Esophagus muscularis mucosa (tissue), 4 donors: Measurements from ENCODE around the gene TMEM176B. TPM values are rescaled to one million over a fixed set of nuclear protein-coding genes. Genes with fewer than 3 reads are reported as not detected.
A peak's percentile ranks its signal among the peaks of the same experiment; 100 is the strongest.

Experiments
- DNase-seq: peaks from one replicate; pipeline ENCODE4 v3.0.0-alpha.2; 2017; ENCODE audit errors: extremely low spot score
- H3K27ac ChIP-seq, 4 donors: fragments of 200-600 bp; sonication (generic); replicated peaks in 1 of 4; 1 replicate in 3 of 4; 2 replicates in 1 of 4; pipeline ENCODE4 v1.5.1; 2016 to 2019; ENCODE audit warnings: mild to moderate bottlenecking in 1 of 4
- H3K27me3 ChIP-seq, 4 donors: fragments of 200-600 bp; sonication (generic); one replicate each; pipeline versions ENCODE4 v1.5.1 to v1.6.0; 2016 to 2019
- H3K36me3 ChIP-seq, 4 donors: fragments of 200-600 bp; sonication (generic); one replicate each; pipeline ENCODE4 v1.5.1; 2016 to 2019
- H3K4me1 ChIP-seq, 4 donors: fragments of 200-600 bp; sonication (generic); one replicate each; pipeline ENCODE4 v1.5.1; 2016 to 2019
- H3K4me3 ChIP-seq, 4 donors: fragments of 200-600 bp; sonication (generic); 1 replicate in 2 of 4; 2 replicates in 2 of 4; pipeline ENCODE4 v1.5.1; 2016 to 2019; ENCODE audit warnings: mild to moderate bottlenecking in 4 of 4, moderate library complexity in 1 of 4
- H3K9me3 ChIP-seq, 4 donors: fragments of 200-600 bp; sonication (generic); 1 replicate in 3 of 4; 2 replicates in 1 of 4; pipeline ENCODE4 v1.5.1; 2016 to 2019
- CTCF ChIP-seq, 3 experiments: fragments of 200-600 bp in 2 of 3; fragments of 450-650 bp in 1 of 3; sonication (generic) in 2 of 3; IDR thresholded peaks; one replicate each; pipeline ENCODE4 v1.5.1; 2017 to 2019; ENCODE audit warnings: antibody characterized with exemption in 3 of 3, mild to moderate bottlenecking in 2 of 3, moderate library complexity in 1 of 3
- EP300 ChIP-seq: sonication (generic); formaldehyde crosslinking; IDR thresholded peaks from one replicate; pipeline ENCODE4 v1.6.1; 2017; ENCODE audit warnings: antibody characterized with exemption
- POLR2A ChIP-seq: fragments of 450-650 bp; IDR thresholded peaks from one replicate; pipeline ENCODE4 v1.6.1; 2017; ENCODE audit warnings: antibody characterized with exemption, moderate library complexity, mild to moderate bottlenecking, low read depth
- POLR2AphosphoS5 ChIP-seq, 2 donors: sonication (generic); formaldehyde crosslinking; IDR thresholded peaks; one replicate each; pipeline ENCODE4 v1.6.1; 2017; ENCODE audit warnings: antibody characterized with exemption in 2 of 2
- WGBS: methylation state at CpG from one replicate; pipeline ENCODE4 v1.1.5; 2018; 5-methylcytosine and 5-hydroxymethylcytosine counted together
- intact Hi-C: fragments of 100-400 bp; cut with DNase I; formaldehyde crosslinking; loops from one replicate; pipeline ENCODE4 v1.15.1; 2023
- total RNA-seq, 4 donors: library from RNA; depleted of rRNA; stranded (reverse); fragments of >200 nt; gene quantifications; one replicate each; pipeline versions ENCODE4 v1.1.0 to v1.2.1, GENCODE V29; 2016

TMEM176B gene
- total RNA-seq, 4 donors from 2014 or later = 19.5 to 58.2 (median 54.1) TPM

DNA sequence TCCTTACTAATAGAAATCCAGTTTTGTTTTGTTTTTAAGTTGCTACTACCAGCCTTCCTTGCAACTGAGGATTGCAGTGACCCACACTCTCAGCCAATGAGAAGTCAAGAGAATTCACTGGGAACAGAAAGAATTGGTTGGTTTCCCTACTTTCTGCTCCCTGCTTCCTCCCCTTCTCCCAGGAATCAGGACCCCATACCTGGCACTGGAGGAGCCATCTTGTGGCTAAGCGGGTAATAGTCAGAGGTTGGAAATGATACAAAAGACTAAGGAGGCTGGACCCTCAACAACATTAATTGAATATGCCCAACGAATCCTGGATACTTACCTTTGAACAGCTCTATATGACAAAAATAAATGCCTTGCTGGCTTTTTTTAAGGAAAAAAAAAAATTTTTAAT, 6.7 kb upstream of the TMEM176B start:
- Histone ChIP-seq H3K4me1 (no peaks in the 10 kb centered on the region), H3K4me3 (no peak overlapping the region), H3K36me3 (peaks cover 0 to 12% (median 5%) of the 10 kb centered on the region in 4 donors), H3K27ac (no peak overlapping the region), H3K9me3 (peaks cover 0 to 23% (median 14%) of the 10 kb centered on the region in 4 donors), H3K27me3 (peaks cover 0 to 33% (median 0%) of the 10 kb centered on the region in 4 donors)
- WGBS = 62% methylated on average over 2 of the region's 2 CpGs
- TF ChIP-seq EP300 (no peak), POLR2AphosphoS5 (IDR thresholded peaks at IDR 0.05) (no peak), CTCF (IDR thresholded peaks at IDR 0.05) (no peak), POLR2A (no peak)
- DNase-seq = peak; percentile 47
- intact Hi-C loops = no loop called here

- peaks cover 0 to 4% (median 2%) of the 10 kb centered on the region in 4 donors for H3K4me1 ChIP-seq
- H3K36me3 ChIP-seq = peaks cover 0 to 12% (median 5%) of the 10 kb centered on the region in 4 donors
- WGBS = 95% methylated on average over 3 of the region's 3 CpGs
- H3K4me3 ChIP-seq = no peak overlapping the region
- H3K9me3 ChIP-seq = peaks cover 0 to 23% (median 14%) of the 10 kb centered on the region in 4 donors
- no peak overlapping the region for H3K27ac ChIP-seq
- DNase-seq = no peak
- H3K27me3 ChIP-seq = peaks cover 0 to 37% (median 0%) of the 10 kb centered on the region in 4 donors
- intact Hi-C loops = no loop called here
- TF ChIP-seq POLR2A (no peak), EP300 (no peak), CTCF (IDR thresholded peaks at IDR 0.05) (no peak), POLR2AphosphoS5 (IDR thresholded peaks at IDR 0.05) (no peak)
Observed at GRCh38 chr7:150806454-150806853, 6.3 kb upstream of the TMEM176B start.

DNA sequence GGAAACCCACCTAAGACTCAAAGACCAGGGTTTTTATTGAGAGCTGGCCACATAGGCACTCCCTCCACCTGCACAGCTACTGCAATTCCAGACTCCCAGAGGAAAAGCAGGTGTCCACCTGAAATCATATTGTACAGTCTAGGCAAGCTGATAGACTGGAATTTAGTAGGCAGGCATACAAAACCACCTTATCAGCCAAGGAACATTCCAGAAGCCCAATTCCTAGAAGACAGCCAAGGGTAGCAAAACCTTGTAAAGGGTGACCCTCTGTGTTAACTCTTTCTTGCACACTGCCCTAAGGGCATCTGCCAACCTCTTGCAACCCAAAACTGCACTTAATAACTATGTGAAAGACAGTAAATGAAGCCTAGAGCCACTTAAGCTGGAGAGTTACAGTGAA, 5.7 kb upstream of the TMEM176B start:
- TF ChIP-seq CTCF (IDR thresholded peaks at IDR 0.05) = no peak
- TF ChIP-seq EP300 = no peak
- no peak for TF ChIP-seq POLR2A
- no peak for TF ChIP-seq POLR2AphosphoS5 (IDR thresholded peaks at IDR 0.05)
- H3K4me1 ChIP-seq = peaks cover 1 to 10% (median 6%) of the 10 kb centered on the region in 4 donors
- H3K36me3 ChIP-seq = peaks cover 0 to 12% (median 5%) of the 10 kb centered on the region in 4 donors
- peaks cover 0 to 23% (median 14%) of the 10 kb centered on the region in 4 donors for H3K9me3 ChIP-seq
- H3K4me3 ChIP-seq = no peak overlapping the region
- DNase-seq = peak; percentile 42
- no peak overlapping the region for H3K27ac ChIP-seq
- intact Hi-C loops = no loop called here
- H3K27me3 ChIP-seq = peaks cover 0 to 43% (median 1%) of the 10 kb centered on the region in 4 donors

GRCh38 chr7:150804802-150805201, 4.6 kb upstream of the TMEM176B start:
- 88% methylated on average over 5 of the region's 5 CpGs for WGBS
- Histone ChIP-seq H3K27ac (no peak overlapping the region), H3K4me3 (no peak overlapping the region), H3K27me3 (peaks cover 0 to 54% (median 10%) of the 10 kb centered on the region in 4 donors), H3K9me3 (peaks cover 0 to 23% (median 14%) of the 10 kb centered on the region in 4 donors), H3K36me3 (peaks cover 0 to 12% (median 5%) of the 10 kb centered on the region in 4 donors), H3K4me1 (peaks cover 11 to 20% (median 17%) of the 10 kb centered on the region in 4 donors)
- peak; percentile 75 for DNase-seq
- no peak for TF ChIP-seq POLR2A
- no peak for TF ChIP-seq EP300
- TF ChIP-seq CTCF (IDR thresholded peaks at IDR 0.05) = no peak
- TF ChIP-seq POLR2AphosphoS5 (IDR thresholded peaks at IDR 0.05) = no peak
- intact Hi-C loops = no loop called here
